SU-DHL-6 (cell line): ENCODE data around the gene NUFIP2.

Experiments used
- CTCF ChIP-seq: fragments of 200-600 bp; sonication (generic); IDR thresholded peaks from one replicate; pipeline ENCODE4 v1.5.1; 2017; ENCODE audit warnings: antibody characterized with exemption, mild to moderate bottlenecking, low read length, moderate library complexity; ENCODE audit not compliant: insufficient read depth, poor library complexity, severe bottlenecking
- EZH2phosphoT487 ChIP-seq: fragments of 200-600 bp; sonication (generic), shearing (Covaris generic); conservative IDR thresholded peaks from 2 replicates; pipeline ENCODE4 v1.6.1; 2018; ENCODE audit warnings: mild to moderate bottlenecking, antibody characterized with exemption, low read length, moderate library complexity, mixed read lengths

- no peak for TF ChIP-seq CTCF
- no peak for TF ChIP-seq EZH2phosphoT487
These were observed 30.0 kb downstream of the NUFIP2 start for GRCh38 chr17:29263916-29264315.
